Neural crest cell (in vitro differentiated cells): ENCODE measurements around the gene RPTOR. TPM values are rescaled to one million over a fixed set of nuclear protein-coding genes. Genes with fewer than 3 reads are reported as not detected.
A peak's percentile ranks its signal among the peaks of the same experiment; 100 is the strongest.

ENCODE experiments used
- DNase-seq: peaks from one replicate; pipeline ENCODE4 v3.0.0; 2021; ENCODE audit warnings: low read depth, mixed read lengths, low spot score
- H3K27ac Mint-ChIP-seq: one replicate; pipeline ENCODE4 v1.8.0; 2021; ENCODE audit warnings: mild to moderate bottlenecking, mixed read lengths; ENCODE audit not compliant: unreplicated experiment
- H3K27me3 Mint-ChIP-seq: 2 replicates; pipeline ENCODE4 v1.8.0; 2021; ENCODE audit warnings: low read depth, mild to moderate bottlenecking, mixed read lengths
- H3K36me3 Mint-ChIP-seq: 2 replicates; pipeline ENCODE4 v1.8.0; 2021; ENCODE audit warnings: low read depth, mild to moderate bottlenecking, mixed read lengths
- H3K4me1 Mint-ChIP-seq: 2 replicates; pipeline ENCODE4 v1.8.0; 2021; ENCODE audit warnings: mixed read lengths
- H3K4me3 Mint-ChIP-seq: one replicate; pipeline ENCODE4 v1.8.0; 2021; ENCODE audit warnings: mild to moderate bottlenecking, mixed read lengths
- H3K9me3 Mint-ChIP-seq: 2 replicates; pipeline ENCODE4 v1.8.0; 2021; ENCODE audit warnings: mixed read lengths
- total RNA-seq: library from RNA; stranded (reverse); gene quantifications from 2 replicates; pipeline ENCODE4 v1.2.1, GENCODE V29; 2021
- TF ChIP-seq, protein P1 (sequence below): fragments of 200-600 bp; sonication (generic); conservative IDR thresholded peaks from 2 replicates; pipeline ENCODE4 v1.5.0; 2021; ENCODE audit warnings: antibody characterized with exemption, mild to moderate bottlenecking

Gene RPTOR
- total RNA-seq, 1 donor from 2014 or later, result 41.1 TPM

DNA sequence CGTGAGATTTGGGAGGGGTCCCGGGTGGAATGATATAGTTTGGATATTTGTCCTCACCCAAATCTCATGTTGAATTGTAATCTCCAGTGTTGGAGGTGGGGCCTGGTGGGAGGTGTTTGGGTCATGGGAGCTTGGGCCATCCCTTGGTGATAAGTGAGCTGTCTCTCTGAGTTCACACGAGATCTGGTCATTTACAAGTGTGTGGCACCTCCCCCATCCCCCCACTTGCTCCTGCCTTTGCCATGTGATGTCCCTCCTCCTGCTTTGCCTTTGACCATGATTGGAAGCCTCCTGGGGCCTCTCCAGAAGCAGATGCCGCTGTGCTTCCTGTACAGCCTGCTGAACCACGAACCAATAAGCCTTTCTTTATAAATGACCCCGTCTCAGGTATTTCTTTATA, 469.0 kb downstream of the RPTOR start:
- peak overlapping the region; percentile 53 for H3K27ac Mint-ChIP-seq
- peaks cover 3% of the 10 kb centered on the region for H3K36me3 Mint-ChIP-seq
- H3K4me3 Mint-ChIP-seq, result no peak overlapping the region
- H3K9me3 Mint-ChIP-seq, result peaks cover 12% of the 10 kb centered on the region
- TF ChIP-seq, protein P1, sequence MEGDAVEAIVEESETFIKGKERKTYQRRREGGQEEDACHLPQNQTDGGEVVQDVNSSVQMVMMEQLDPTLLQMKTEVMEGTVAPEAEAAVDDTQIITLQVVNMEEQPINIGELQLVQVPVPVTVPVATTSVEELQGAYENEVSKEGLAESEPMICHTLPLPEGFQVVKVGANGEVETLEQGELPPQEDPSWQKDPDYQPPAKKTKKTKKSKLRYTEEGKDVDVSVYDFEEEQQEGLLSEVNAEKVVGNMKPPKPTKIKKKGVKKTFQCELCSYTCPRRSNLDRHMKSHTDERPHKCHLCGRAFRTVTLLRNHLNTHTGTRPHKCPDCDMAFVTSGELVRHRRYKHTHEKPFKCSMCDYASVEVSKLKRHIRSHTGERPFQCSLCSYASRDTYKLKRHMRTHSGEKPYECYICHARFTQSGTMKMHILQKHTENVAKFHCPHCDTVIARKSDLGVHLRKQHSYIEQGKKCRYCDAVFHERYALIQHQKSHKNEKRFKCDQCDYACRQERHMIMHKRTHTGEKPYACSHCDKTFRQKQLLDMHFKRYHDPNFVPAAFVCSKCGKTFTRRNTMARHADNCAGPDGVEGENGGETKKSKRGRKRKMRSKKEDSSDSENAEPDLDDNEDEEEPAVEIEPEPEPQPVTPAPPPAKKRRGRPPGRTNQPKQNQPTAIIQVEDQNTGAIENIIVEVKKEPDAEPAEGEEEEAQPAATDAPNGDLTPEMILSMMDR, result no peak
- DNase-seq, result no peak
- H3K27me3 Mint-ChIP-seq, result no peaks in the 10 kb centered on the region
- peaks cover 25% of the 10 kb centered on the region for H3K4me1 Mint-ChIP-seq

- DNase-seq, result no peak
- Mint-ChIP-seq H3K27me3 (no peaks in the 10 kb centered on the region), H3K4me3 (no peak overlapping the region), H3K4me1 (peaks cover 34% of the 10 kb centered on the region), H3K27ac (no peak overlapping the region), H3K9me3 (peaks cover 12% of the 10 kb centered on the region), H3K36me3 (peaks cover 3% of the 10 kb centered on the region)
- TF ChIP-seq, protein P1, result no peak
Measured at GRCh38 chr17:81015136-81015535, 470.5 kb downstream of the RPTOR start.

Other genes starting within 250 kb of the RPTOR start
- 34.9 and 38.0 TPM in 2 replicates for gene ENDOV, start 129.7 kb upstream of the RPTOR start, total RNA-seq
- gene NPTX1, start 68.2 kb upstream of the RPTOR start, total RNA-seq, result 1.6 and 1.9 TPM in 2 replicates